HG03095 (cell line): Measurements from ENCODE around the gene LTBP3.
A peak's percentile ranks its signal among the peaks of the same experiment; 100 is the strongest.

ENCODE experiments used
- ATAC-seq: cut with Tn5 transposase; IDR thresholded peaks from one replicate; pipeline ENCODE4 v1.9.1; 2021; ENCODE audit warnings: moderate library complexity; ENCODE audit not compliant: unreplicated experiment

Gene LTBP3

DNA sequence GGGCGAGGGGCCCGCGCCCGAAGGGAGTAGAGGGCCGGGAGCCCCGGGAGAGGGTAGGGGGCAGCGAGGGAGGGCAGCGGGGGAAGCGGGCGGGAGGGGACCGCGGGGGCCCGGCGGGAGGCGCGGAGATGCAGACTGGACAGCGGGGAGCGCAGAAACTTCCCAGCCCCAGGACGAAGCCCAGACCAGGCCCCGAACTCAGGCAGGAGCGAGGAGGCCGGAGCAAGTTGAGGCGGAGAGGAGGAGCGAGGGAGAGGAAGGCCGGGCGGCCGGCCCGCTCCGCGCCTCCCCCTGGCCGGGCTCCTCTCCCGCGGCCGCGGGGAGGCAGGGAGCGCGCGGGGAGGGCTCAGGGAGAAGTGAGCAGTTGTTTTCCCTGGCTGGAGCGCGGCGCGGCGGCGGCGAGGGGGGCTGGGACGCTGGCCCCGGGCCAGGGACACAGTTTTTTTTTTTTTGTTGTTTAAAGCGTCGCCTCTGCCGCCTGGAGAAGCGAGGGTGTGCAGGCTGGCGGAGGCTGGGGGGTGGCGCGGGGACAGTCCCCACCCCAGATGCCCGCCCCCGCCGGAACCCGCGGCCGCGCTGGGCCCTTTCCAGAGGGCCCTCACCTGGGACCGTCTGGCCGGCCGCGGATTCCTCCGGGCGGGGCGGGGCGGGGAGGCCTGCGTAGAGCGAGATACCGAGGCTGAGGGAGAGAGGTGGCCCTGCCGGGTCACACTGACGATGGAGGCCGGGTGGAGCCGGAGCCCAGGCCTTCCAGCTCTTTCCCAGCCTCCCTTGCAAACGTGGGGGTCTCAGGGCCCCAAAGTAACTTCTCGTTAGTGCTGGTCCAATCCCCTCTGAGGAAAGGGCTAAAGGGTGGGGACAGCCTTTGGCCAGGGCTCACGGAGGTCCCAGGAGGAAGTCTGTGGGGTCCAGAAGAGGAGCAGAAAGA lies at the start of gene LTBP3:
TSS of gene LTBP3 (minus strand) at position 358 of the 928 bp plus-strand sequence. CDS start 400 bp downstream, outside the sequence.
- ATAC-seq, result no peak

DNA sequence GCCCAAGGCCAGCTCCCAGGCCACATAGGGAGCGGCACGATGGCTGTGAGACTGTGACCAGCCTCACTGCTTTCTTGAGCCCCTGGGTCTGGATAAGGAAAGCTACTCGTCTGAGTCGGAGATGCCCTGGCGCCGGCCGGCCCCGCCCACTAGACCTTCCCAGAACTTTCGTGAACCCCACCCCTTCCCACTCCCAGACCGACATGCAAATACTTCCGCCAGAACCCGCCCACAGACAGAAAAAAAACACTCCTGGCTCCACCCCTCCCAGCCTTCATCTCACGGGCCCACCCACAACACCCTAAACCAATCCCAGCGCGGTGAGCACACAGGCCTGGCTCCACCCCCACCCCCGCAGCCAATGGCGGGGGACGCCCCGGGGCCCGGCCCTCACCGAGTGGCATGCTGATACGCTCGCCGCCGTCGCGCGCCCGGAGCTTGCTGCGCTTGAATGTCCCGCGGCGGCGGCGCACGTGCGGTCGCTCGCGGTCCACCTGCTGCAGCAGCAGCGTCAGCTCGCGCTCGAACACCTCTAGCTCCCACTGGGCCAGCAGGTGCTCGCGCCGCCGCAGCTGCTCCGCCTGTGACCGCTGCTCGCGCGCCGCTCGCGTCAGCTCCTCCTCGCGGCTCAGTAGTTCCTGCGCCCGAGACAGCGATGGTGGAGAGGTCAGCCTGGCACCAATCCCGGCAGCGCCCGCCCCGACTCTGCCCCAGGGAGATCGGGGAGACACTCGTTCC lies 48.9 kb upstream of the LTBP3 start:
- no peak for ATAC-seq

DNA sequence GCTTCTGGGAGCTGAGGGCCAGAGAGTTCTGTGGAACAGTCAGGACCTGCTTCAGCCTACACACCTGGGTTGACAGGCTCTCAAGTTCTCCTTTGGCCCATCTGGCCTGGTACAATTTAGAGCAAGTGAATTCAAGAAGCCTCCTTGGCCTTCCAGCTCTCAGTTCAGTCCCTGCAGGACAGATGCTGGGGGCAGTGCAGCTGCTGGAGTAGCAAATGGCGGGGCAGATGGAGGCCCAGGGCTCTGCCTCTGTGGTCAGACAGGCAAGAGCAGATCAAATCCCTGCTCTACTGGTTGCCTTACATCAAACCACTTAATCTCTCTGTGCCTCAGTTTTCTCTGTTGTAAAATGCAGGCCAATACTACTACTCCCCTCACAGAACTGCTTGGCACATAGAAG lies 46.1 kb upstream of the LTBP3 start:
- no peak for ATAC-seq

DNA sequence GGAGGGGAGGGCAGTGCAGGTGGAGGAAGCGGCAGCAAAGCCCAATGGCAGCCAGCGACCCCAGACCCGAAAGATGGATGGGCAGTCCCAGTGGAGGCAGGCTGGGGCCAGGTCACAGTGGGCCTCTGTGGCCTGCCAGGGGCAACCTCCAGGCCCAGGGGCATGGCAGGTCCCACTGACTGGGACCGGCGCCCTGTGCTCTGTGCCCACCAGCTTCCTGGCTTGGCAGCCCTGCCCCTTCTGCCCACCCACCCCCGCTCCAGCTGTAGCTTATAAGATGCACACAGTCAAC lies 41.7 kb upstream of the LTBP3 start:
- no peak for ATAC-seq

DNA sequence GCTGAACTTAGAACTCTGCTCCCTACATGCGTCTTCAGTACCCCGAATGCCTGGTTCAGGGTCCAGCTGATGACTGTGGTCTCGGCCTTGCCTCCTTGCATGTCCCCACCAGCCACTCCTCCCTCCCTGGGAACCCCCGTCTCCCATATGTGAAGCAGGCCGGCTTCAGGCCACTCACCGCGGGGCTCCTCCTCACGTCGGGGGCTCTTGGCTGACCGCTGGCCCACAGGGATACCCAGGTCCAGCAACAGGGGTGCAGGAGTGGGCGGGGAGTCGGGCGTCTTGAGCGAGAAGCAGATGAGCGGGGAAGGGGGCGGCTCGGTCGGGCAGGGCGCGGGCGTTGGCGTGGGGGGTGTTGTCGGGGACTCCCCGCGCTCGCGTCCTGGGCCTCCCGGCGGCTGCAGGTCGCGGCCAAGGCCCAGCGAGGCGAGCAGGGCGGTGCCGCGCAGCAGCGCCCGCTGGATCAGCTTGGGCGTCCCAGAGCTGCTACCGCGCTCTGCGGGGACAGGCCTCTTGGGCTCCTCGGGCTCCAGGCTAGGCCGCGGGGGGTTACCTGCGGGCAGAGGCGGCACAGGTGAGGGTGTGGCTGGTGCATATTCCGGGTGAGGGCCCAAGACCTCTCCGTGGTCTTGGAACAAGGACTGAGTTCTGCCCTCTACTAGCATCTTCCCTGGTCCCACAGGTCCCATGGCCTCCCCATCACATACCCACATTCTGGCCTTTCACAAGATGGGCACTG lies 41.2 kb upstream of the LTBP3 start:
- no peak for ATAC-seq

DNA sequence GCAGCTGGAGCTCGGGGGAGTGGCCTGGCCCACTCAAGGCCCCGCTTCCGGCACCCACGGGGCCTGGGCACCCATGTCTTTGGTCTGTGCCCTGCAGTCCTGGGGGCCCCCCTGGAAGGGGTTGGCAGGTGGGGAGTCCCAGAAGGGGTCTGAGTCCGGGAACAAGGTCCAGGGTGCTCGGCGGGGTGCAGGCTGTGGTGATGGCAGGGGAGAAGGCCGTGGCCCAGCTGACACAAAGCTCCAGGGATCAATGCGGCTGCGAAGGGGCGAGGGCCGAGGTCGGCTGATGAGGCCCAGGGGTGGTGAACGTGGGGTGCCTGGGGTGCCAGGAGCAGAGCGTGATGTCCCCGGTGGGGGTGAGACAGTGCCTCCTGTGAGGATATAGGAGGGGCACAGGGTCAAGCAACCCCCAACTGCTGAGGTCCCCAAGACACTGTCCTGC lies 40.1 kb upstream of the LTBP3 start:
- no peak for ATAC-seq

DNA sequence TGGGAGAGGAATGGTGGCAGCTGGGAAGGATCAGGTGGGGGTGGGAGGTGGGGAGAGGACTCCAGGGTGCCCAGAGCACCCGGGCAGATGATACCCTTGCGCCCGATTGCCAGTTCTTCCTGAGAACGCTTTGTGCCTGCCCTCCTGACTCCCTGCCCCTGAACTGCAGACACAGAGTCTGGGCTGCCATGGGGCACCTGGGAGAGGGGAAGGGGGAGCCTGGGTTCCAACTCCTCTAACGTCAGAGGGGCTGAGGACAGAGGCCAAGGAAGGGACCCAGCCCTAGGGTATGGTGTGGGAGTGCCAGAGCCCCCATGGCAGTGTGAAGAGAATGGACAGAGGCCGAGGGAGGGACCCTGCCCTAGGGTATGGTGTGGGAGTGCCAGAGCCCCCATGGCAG lies 38.4 kb upstream of the LTBP3 start:
- no peak for ATAC-seq

DNA sequence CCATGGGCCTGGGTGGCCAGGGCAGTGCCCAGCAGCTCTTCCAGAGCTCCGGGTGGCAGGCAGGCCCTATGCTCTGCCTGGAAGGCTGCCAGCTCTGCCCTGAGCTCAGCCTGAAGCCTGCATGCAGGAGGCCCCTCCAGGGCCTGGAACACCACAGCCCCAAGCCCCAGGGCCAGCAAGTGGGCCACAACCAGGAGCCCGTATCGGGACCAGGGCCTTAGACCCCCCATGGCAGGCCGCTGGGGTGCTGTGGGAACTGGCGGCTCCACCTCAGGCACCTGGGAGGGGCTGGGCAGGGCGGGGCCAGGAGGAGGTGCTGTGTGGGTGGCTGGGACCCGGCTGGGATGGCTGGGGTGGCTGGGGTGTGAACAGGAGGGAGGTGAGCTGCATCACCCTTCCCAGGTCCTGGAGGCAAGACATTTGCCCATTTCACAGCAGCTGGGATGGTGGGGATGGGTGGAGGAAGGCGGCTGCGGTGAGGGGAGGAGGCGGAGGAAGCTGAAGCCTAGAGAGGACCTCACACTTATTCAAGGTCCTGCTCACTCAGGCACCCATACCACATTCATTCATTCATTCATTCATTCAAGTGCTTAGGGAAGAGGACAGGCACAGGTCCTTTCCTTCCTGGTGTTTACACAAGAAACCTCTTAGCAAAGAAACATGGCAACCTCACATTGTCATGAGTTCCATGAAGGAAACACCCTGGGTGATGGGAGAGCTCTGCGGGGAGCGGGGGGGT lies 37.6 kb upstream of the LTBP3 start, which contains the start of gene KCNK7:
TSS of gene KCNK7 (minus strand) at position 258 of the 739 bp plus-strand sequence. CDS start at position 230, 28 bp downstream.
- no peak for ATAC-seq

DNA sequence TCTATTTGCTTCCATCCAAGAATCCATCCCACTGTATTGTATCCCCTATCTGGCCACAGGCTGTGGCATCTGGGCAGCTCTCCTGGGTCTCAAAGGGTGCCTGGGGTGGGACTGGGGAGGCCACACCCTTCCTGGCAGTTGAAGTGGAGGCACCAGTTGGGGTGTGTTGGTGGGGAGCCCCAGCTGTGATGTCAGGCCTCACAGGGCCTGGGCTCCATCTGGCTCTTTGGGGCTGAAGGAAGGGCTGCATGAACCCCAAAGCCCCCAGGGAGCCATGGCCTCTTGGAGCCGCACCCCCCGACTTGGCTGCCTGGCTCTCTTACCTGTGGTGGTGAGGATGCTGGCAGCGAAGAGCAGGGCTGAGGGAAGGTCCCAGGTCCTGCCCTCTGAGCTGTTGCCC lies 37.0 kb upstream of the LTBP3 start:
- no peak for ATAC-seq

DNA sequence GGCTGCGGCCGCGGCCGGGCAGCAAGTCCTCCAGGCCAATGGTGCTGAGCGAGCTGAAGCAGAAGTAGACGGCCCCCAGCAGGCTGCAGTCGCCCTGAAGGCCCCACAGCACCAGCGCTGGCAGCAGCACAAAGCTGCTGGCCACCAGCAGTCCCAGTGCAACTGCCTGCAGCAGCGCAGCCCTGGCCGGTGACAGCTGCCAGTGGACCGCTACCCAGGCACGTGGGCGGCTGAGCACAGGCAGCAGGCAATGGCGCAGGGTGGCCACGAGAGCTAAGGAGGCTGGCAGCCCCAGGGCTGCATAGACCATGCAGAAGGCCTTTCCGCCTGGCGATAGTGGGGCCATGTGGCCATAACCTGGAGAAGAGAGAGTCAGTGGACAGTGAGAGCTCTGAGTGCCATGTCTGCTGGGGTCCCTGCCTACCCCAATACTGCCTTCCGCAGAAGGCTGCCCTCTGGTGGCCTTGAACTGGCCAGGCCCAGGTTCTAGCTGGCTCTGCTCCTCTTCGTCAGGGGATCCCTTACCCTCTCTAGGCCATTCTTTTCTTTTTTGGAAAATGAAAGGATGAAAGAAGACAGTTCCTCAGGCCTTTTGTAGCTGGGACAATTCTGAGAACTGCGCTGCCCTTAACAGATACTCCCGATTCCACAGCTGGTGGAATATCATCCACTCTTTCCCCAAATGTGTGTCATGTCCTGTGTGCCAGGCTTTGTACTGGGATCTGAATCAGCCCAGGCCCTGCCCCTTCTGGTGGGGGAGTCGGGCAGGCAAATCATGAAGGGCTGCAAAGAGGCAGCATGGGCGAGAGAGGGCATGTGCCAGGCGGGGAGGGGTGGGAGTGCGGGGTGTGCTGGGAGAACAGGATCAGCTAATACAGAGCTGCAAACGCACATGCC lies 35.6 kb upstream of the LTBP3 start:
- ATAC-seq, result no peak

DNA sequence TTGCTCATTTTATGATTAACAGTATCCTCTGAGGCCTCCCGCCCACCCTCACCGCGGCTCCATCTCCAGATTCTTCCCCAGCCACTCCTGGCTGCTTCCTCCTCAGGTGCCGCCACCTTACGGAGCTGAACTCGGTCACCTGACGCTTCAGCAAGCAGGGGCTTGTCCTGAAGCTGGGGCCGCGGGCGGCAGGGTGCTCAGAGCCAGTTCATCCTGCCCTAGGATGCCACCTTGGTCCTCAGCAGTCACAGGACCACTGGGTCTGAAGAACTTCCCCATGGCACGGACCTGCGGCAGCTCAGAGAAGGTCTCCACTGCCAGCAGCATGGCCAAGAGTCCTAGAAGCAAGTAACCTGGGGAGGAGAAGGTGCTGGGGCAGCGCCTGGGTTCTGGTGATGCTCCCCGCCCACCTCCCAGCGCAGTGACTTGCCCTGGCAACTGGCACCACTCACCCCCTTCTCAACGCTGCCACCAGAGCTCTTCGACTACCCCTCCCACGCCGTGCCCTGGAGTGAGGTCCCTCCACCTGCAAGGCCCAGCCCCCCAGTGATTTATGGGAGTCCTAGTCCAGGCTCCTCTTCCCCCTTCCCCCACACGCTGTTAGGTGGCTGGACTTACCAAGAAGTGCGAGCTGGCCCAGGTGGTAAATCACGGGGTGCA lies 34.8 kb upstream of the LTBP3 start:
- ATAC-seq, result no peak

DNA sequence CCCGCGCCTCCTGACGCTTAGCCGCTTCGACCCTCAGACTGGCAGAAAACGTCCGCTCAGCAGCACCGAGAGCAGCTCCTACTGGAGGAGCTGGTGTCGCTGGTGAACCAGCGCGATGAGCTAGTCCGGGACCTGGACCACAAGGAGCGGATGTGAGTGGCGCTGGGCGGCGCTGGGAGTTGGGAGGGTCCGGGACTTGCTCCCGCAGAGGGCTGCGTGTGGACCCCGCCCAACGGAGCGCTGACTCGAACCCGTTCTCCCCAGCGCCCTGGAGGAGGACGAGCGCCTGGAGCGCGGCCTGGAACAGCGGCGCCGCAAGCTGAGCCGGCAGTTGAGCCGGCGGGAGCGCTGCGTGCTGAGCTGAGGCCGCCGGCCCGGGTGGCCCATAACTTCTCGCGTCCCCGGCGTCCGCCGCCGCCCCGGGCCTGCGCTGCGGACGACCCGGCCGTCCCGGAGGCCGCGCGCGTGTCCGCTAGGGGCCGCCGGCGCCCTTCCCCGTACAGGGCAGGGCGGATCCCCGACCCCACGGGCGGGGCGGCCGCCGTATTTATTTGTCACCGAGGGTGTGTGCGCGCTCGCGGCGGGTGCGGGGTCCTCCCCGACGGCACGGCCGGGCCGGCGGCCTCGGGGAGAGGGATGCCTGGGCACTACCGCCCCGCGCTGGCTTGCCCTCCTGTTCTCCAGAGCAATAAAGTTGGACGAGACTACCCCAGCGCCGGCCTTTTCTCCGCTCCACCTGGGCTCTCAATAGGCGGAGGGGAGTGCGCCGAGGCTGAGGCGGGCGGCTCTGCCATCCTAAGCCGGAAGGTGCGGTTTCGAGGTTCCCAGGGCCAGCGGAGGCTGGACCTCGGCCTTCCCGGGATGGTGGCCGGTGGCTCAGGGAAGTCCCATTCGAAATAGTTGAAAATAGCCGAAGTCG lies 34.0 kb upstream of the LTBP3 start:
- ATAC-seq, result no peak

DNA sequence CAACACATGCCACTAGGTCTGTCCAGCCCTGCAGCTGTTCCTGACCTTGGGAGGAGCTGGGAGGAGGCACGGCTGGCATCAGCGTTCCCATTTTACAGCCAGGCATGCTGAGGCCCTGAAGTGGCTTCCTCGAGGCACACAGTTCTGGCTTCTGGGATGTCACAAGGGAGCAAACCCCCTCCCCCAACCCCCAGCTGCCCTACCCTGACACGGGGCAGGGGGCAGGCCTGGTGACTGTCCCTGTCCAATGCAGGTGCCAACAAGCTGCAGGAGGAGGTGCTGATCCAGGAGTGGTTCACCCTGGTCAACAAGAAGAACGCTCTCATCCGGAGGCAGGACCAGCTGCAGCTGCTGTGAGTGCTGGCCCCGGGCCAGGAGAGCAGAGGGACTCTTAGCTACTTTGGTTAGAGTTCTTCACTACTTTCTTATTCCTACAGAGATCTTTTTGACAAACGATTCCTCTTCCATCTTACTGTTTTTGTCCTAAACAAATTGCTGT lies 32.1 kb upstream of the LTBP3 start:
- ATAC-seq, result no peak

DNA sequence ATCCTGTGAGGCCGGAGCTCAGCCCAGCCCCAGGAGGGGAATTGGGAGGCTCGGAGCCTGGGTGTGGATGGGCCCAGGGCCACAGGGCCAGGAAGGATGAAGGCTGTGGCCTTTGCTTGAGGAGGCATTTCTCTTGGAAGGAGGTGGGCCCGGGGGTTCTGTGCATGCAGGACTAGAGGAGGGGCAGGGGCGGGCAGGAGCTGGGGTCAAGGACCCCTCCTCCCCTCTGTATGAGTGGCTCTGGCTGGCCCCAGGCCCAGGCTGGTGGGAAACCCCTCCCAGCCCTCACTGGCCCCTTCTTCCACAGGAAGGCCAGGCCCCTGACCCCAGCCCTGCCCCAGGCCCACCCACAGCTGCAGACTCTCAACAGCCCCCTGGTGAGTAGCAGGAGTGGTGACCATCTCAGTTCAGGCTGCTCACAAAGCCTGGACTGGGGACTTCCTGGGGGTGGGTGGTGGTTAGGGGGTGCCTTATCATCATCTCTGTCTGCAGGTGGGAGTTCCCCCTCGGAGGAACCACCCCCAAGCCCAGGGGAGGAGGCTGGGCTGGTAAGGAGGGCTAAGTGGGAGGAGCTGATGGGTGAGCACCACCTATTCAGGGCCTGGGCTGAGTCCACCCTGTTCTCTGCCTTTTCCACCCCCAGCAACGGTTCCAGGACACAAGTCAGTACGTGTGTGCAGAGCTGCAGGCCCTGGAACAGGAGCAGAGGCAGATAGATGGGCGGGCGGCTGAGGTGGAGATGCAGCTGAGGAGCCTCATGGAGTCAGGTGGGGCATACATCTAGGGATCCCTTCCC lies 31.5 kb upstream of the LTBP3 start:
- ATAC-seq, result no peak

DNA sequence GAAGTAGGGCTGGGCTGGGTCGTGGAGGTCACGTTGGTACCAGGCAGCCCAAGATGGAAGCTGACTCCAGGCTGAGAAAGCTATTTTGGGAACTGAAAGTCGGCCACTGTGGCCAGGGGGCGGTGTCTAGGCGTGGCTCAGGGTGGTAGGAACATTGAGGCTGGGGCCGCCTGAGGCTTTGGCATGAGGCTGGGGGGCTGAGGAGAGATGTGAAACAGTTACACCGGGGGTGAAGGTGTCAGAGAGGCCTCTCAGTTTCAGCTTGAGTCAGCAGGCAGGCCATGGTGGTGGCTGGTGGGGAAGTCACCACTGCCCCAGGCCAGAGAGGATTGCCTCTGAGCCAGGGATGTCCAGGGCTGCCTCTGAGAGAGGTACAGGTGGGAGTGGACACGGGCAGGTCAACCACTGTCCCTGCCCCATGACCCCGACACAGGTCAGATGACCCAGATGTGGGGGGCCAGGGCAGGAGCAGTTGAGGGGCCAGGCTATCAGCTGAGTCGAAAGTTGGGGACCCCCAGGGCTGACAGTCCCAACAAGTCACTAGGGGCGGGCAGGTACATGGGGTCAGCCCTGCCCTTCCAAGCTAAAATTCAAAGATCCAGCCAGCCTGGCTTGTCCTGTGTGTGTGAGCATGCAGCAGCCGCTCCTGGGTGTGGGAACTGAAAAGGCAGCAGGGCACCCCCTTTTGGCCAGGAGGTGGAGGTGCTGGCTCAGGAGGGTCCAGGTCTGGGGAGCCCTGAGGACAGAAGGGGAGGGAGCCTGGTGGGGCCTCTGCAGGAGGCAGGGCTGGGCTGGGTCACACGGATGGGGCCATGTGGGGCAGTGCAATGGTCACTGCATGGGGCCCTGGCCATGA lies 30.3 kb upstream of the LTBP3 start:
- peak; percentile 71 for ATAC-seq

DNA sequence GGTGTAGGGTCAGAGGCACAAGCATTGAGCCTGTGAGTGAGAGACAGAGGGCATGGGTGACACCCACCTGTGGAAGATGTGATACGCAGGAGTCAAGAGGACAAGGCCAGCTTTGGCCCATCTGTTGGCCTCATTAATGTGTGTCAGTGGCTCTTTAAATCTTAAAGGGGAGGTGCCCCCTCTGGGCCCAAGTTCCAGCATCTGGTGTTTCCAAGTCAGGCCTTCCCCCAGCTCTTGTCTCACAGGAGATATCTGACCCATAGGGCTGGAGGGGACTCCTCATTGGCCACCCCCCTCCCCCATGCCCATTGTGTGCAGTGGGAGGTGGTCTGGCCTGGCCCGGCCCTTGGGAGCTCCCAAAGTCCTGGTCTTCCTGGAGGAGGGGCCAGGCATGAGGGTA lies 28.5 kb upstream of the LTBP3 start:
- no peak for ATAC-seq
